PC-3 (cell line): ENCODE data around the gene ASXL1. TPM values are rescaled to one million over a fixed set of nuclear protein-coding genes. Genes with fewer than 3 reads are reported as not detected.
"Not testable (repeated sequence)": the region's sequence is repeated elsewhere in the genome, so short reads cannot be mapped to it uniquely, and the experiment has no call there.

Source experiments
- ATAC-seq: fragments of 200-7000 bp; cut with Tn5 transposase; 2 replicates; pipeline ENCODE4 v1.9.1; 2020; ENCODE audit warnings: mild to moderate bottlenecking, moderate library complexity
- BruUV-seq: library from RNA; stranded (reverse); fragments of 400-500 nt; replicated peaks from 2 replicates; lab custom pipeline; 2021; lab: Mats Ljungman, UMichigan
- CTCF ChIA-PET: fragments of 300-600 bp; sonication (Branson Sonifier 250); formaldehyde crosslinking; loops from one replicate; lab custom pipeline; 2022; ENCODE audit warnings: antibody characterized with exemption; lab: Charles Lee
- POLR2A ChIA-PET: fragments of 300-600 bp; sonication (Branson Sonifier 250); formaldehyde crosslinking; loops from one replicate; lab custom pipeline; 2022; ENCODE audit warnings: antibody characterized with exemption; ENCODE audit not compliant: unreplicated experiment; lab: Charles Lee
- DNase-seq: peaks from one replicate; pipeline ENCODE4 v3.0.0-alpha.2; 2015
- H2AFZ ChIP-seq: fragments of 300-600 bp; sonication (generic); 2 replicates; pipeline ENCODE4 v1.6.0; 2016; ENCODE audit warnings: antibody characterized with exemption, low read length
- H3F3A ChIP-seq: fragments of 300-600 bp; sonication (generic); one replicate; pipeline ENCODE4 v1.6.0; 2017; ENCODE audit warnings: antibody characterized with exemption, low read length, control low read depth, mild to moderate bottlenecking; ENCODE audit not compliant: unreplicated experiment
- H3K27ac ChIP-seq: fragments of 300-600 bp; sonication (generic); 2 replicates; pipeline ENCODE4 v1.5.1; 2016; ENCODE audit warnings: mild to moderate bottlenecking, low read length
- H3K27me3 ChIP-seq: fragments of 300-600 bp; sonication (generic); 2 replicates; pipeline ENCODE4 v1.6.1; 2016; ENCODE audit warnings: low read length, mixed read lengths
- H3K36me3 ChIP-seq: fragments of 300-600 bp; sonication (generic); 2 replicates; pipeline ENCODE4 v1.6.1; 2016; ENCODE audit warnings: low read depth, mixed run types, low read length, mixed read lengths
- H3K4me1 ChIP-seq: fragments of 300-600 bp; sonication (generic); 2 replicates; pipeline ENCODE4 v1.5.1; 2016; ENCODE audit warnings: low read length; ENCODE audit not compliant: insufficient read depth
- H3K4me2 ChIP-seq: fragments of 300-600 bp; sonication (generic); 2 replicates; pipeline ENCODE4 v1.6.0; 2016; ENCODE audit warnings: low read length
- H3K4me3 ChIP-seq: fragments of 300-600 bp; sonication (generic); 2 replicates; pipeline ENCODE4 v1.5.1; 2016; ENCODE audit warnings: mild to moderate bottlenecking, low read length, mixed read lengths
- H3K79me2 ChIP-seq: fragments of 300-600 bp; sonication (generic); 2 replicates; pipeline ENCODE4 v1.6.1; 2017; ENCODE audit warnings: low read length, mixed read lengths
- H3K9ac ChIP-seq: fragments of 300-600 bp; sonication (generic); 2 replicates; pipeline ENCODE4 v1.6.0; 2016; ENCODE audit warnings: mild to moderate bottlenecking, low read length
- H3K9me2 ChIP-seq: fragments of 300-600 bp; sonication (generic); replicated peaks from 2 replicates; pipeline ENCODE4 v1.6.1; 2016; ENCODE audit warnings: mixed run types, low read length, mixed read lengths
- H3K9me3 ChIP-seq: fragments of 300-600 bp; sonication (generic); 2 replicates; pipeline ENCODE4 v1.6.1; 2016; ENCODE audit warnings: low read length, mixed read lengths
- H4K20me1 ChIP-seq: fragments of 300-600 bp; sonication (generic); 2 replicates; pipeline ENCODE4 v1.6.1; 2016; ENCODE audit warnings: low read length, mixed read lengths
- CTCF ChIP-seq: fragments of 300-600 bp; sonication (generic); conservative IDR thresholded peaks from 2 replicates; pipeline ENCODE4 v1.5.1; 2017; ENCODE audit warnings: antibody characterized with exemption, low read depth, mild to moderate bottlenecking, low read length
- EZH2 ChIP-seq: fragments of 300-600 bp; sonication (generic); IDR thresholded peaks from one replicate; pipeline ENCODE4 v1.6.1; 2017; ENCODE audit warnings: antibody characterized with exemption, mild to moderate bottlenecking, low read length; ENCODE audit not compliant: unreplicated experiment
- EZH2phosphoT487 ChIP-seq: fragments of 300-600 bp; sonication (generic); IDR thresholded peaks from 2 replicates; pipeline ENCODE4 v1.6.1; 2018; ENCODE audit warnings: mild to moderate bottlenecking, antibody characterized with exemption, low read length, borderline replicate concordance
- intact Hi-C: fragments of 100-400 bp; cut with micrococcal nuclease; formaldehyde crosslinking; loops from 2 replicates; pipeline ENCODE4 v1.9.0; 2023
- total RNA-seq: library from RNA; depleted of rRNA; stranded (reverse); fragments of >200 nt; gene quantifications from 2 replicates; pipeline ENCODE4 v1.2.3, GENCODE V29; 2014

The ASXL1 gene
- total RNA-seq, 1 experiment from 2014 or later, result 42.8 TPM

GRCh38 chr20:32378461-32378860, 20.3 kb downstream of the ASXL1 start:
- BruUV-seq, result no TSS peak
- H3F3A ChIP-seq, result no peaks in the 10 kb centered on the region
- H3K4me2 ChIP-seq, result no peak overlapping the region
- no peak for ATAC-seq
- intact Hi-C loops, result no loop called here
- H3K9me2 ChIP-seq, result no peaks in the 10 kb centered on the region
- H3K27ac ChIP-seq, result no peak overlapping the region
- H3K4me3 ChIP-seq, result no peak overlapping the region
- H3K9me3 ChIP-seq, result no peaks in the 10 kb centered on the region
- peaks cover 16% of the 10 kb centered on the region for H3K79me2 ChIP-seq
- CTCF ChIA-PET, result no interaction called here
- H2AFZ ChIP-seq, result no peak overlapping the region
- no peak for TF ChIP-seq CTCF
- POLR2A ChIA-PET, result no interaction called here
- no peak for DNase-seq
- H3K36me3 ChIP-seq, result peaks cover 7% of the 10 kb centered on the region; the same call in 1 of the 2 replicates
- H3K4me1 ChIP-seq, result no peaks in the 10 kb centered on the region
- H4K20me1 ChIP-seq, result no peaks in the 10 kb centered on the region
- no peaks in the 10 kb centered on the region for H3K27me3 ChIP-seq
- no peak overlapping the region for H3K9ac ChIP-seq

DNA sequence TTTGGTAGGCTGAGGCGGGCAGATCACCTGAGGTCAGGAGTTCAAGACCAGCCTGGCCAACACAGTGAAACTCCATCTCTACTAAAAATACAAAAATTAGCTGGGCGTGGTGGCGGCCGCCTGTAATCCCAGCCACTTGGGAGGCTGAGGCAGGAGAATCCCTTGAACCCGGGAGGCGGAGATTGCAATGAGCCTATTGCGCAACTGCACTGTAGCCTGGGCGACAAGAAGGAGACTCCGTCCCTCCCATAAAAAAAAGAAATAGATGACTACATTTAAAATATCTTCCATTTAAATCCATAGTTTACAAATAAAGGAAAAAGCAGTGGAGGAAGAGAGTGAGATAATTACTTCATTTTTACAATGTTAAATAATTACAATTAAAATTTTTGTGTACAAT, 21.9 kb downstream of the ASXL1 start:
- H3K9me2 ChIP-seq, H4K20me1 ChIP-seq, H3K27me3 ChIP-seq, POLR2A ChIA-PET, ATAC-seq, H3F3A ChIP-seq, DNase-seq, H3K4me1 ChIP-seq, H3K36me3 ChIP-seq, H3K27ac ChIP-seq, H2AFZ ChIP-seq, H3K4me2 ChIP-seq, CTCF ChIA-PET, H3K9me3 ChIP-seq, intact Hi-C loops, H3K9ac ChIP-seq, BruUV-seq, H3K4me3 ChIP-seq: not testable (repeated sequence)
- H3K79me2 ChIP-seq, result peaks cover 32% of the 10 kb centered on the region

GRCh38 chr20:32380745-32381144, 22.6 kb downstream of the ASXL1 start:
- intact Hi-C loops, result no loop called here
- H3K79me2 ChIP-seq, result peaks cover 39% of the 10 kb centered on the region
- ATAC-seq (no peak), DNase-seq (no peak)
- ChIA-PET POLR2A (no interaction called here), CTCF (no interaction called here)
- no peaks in the 10 kb centered on the region for H3K27me3 ChIP-seq
- H3K9ac ChIP-seq, result no peak overlapping the region
- H2AFZ ChIP-seq, result no peak overlapping the region
- no peaks in the 10 kb centered on the region for H3K9me2 ChIP-seq
- no peaks in the 10 kb centered on the region for H3F3A ChIP-seq
- H3K36me3 ChIP-seq, result no peaks in the 10 kb centered on the region
- BruUV-seq, result TSS peak; percentile 4
- no peaks in the 10 kb centered on the region for H3K9me3 ChIP-seq
- no peaks in the 10 kb centered on the region for H3K4me1 ChIP-seq
- H3K4me2 ChIP-seq, result no peak overlapping the region
- no peak overlapping the region for H3K27ac ChIP-seq
- no peaks in the 10 kb centered on the region for H4K20me1 ChIP-seq
- H3K4me3 ChIP-seq, result no peak overlapping the region
- TF ChIP-seq CTCF (no peak), EZH2 (no peak), EZH2phosphoT487 (no peak)
